Activated CD4-positive, alpha-beta T cell treated with anti-CD3 and anti-CD28 coated beads, Interleukin-2, amount 50 U/mL, for 48 hours (primary cell): ENCODE results near the gene ZSCAN25.
A peak's percentile ranks its signal among the peaks of the same experiment; 100 is the strongest.
"Not testable (repeated sequence)": the region's sequence is repeated elsewhere in the genome, so short reads cannot be mapped to it uniquely, and the experiment has no call there.

Experiments
- DNase-seq, 2 experiments: peaks; one replicate each; pipeline ENCODE4 v3.0.0-alpha.2; 2020

Gene ZSCAN25

DNA sequence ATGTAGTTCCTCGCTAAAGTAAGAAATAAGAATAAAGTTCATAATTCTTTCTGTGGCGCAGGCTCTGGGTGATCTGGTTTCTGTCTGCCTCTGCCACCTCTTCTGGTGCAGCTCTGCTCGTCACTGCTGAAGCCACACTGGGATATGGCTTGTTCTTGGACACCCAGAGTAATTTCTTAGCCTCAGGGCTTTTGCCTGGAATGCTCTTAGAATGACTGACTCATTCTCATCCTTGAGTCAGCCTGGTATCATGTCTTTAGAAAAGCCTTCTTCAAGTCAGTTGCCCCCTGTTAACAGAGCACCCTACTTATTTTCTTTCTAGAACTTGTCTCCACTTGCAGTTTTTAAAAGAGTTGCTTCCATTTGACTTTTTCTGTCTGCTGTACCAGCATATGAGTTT, 2.0 kb downstream of the ZSCAN25 start:
- DNase-seq: no peak

DNA sequence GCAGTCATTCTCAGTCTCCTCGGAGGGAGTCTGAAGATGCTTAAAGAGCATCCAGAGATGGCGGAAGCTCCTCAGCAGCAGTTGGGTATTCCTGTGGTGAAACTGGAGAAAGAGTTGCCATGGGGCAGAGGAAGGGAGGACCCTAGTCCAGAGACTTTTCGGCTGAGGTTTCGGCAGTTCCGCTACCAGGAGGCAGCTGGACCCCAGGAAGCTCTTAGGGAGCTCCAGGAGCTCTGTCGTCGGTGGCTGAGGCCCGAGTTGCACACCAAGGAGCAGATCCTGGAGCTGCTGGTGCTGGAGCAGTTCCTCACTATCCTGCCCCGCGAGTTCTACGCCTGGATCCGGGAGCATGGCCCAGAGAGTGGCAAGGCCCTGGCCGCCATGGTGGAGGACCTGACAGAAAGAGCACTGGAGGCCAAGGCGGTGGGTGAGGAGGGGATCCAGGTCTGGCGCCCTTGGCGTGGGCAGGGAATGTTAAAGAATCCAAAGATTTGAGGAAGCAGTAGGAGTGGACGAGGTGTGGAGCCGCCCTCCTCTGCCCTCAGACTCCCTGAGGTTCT, 2.9 kb downstream of the ZSCAN25 start:
- no peak for DNase-seq

DNA sequence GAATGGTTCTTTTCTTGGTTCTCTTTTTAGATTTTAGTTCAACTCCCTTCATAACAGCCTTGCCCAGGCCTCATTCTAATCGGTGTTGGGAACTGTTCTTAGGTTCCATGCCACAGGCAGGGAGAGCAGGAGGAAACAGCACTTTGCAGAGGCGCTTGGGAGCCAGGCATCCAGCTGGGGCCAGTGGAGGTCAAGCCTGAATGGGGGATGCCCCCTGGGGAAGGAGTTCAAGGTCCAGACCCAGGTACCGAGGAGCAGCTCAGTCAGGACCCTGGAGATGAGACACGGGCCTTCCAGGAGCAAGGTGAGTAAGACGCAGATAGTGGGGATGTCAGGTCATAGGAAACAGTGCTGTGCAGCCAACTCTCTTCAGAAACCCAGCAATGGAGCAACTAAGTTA, 4.5 kb downstream of the ZSCAN25 start:
- DNase-seq: no peak

DNA sequence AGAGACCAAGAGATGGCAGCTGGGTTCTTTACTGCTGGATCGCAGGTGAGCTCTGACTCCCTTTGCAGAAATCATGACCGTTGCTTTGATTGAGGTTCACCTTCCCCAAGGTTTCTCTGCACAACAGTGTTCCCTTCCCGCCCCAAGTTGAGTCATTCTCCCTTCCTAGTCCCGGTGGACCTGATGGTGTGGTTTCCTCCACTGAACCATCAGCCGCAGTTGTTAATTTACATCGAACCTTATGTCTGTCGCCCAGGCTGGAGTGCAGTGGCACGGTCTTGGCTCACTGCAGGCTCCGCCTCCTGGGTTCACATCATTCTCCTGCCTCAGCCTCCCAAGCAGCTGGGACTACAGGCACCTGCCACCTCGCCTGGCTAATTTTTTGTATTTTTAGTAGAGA, 5.8 kb downstream of the ZSCAN25 start:
- DNase-seq: peak in 1 of 2 experiments; percentile 41

DNA sequence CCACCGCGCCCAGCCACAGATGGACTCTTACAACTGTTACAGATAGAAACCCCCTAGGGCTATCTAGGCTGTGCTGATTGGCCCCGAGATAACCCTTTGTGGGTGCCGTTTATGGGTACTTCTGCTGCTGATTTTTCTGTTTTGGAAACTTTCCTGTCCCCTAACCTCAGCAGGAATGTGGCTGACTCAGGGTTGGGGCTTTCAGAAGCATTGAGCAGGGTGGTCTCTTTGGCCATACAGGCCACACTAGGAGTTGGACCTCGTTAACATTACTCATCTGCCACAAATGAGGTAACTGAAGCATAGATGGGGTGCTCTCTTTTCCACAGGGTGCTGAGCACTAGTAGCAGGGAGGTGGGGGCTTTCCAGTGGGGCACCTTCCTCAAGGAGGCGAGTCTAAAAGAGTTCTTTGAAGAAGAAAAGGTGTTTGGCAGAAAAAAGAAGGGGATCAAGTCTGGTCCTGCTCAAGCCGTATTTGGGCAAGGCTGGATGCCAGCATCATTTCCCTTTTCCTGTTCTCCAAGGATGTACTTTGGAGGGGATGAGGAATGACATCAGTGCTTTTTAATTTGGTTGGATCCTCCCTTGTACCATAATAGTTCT, 6.4 kb downstream of the ZSCAN25 start:
- DNase-seq: peak; percentile 43 to 51

DNA sequence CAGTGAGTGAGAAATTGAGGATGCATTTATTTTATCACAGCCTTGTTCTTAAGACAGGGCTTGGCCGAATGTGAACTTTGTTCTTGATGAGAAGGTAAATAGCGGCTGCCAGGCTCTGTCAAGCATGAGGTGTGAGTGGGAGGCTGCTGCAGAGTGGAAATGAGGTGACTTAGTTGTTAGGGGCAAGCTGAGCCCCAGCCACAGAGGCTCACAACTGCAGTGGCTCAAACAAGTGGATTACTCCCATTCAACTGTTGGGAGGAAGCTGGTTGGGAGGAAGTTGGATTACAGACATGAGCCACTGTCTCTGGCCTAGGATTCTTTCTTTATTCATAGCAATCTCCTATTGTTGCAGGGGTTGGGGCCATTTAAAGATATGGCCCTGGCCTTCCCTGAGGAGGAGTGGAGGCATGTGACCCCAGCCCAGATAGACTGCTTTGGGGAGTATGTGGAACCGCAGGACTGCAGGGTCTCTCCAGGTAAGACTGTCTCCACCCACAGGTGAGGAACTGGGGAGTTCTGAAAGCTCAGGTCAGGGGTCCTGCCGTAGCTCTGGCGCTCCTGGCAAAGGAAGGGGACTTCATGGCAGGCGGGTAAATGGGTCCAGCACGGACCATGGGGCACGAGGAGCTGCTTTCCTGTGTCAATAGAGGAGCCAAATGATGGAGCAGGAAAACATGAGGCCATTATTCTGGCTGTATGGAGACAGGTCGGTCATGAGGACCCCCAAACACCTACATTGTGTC, 7.1 kb downstream of the ZSCAN25 start:
- peak; percentile 41 to 60 for DNase-seq

DNA sequence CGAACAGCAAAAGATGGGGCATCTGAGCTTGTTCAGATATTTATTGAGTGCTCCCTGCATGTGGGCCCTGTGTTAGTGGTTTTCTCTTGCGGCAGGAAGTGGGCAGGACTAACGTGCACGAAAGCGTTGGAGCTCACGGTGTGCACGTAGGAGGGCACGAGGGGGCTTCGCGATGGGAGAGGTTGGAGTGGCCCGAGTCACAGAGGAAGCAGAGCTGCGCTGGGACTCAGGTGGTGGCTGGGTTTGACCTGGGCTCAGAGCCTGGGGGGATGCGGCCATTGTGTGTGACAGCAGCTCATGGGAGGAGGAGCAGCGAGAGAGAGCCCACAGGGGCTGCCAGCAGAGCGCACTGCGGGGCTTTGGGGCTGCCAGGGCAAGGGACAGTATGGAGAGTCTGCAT, 7.7 kb downstream of the ZSCAN25 start:
- peak; percentile 75 to 77 for DNase-seq

DNA sequence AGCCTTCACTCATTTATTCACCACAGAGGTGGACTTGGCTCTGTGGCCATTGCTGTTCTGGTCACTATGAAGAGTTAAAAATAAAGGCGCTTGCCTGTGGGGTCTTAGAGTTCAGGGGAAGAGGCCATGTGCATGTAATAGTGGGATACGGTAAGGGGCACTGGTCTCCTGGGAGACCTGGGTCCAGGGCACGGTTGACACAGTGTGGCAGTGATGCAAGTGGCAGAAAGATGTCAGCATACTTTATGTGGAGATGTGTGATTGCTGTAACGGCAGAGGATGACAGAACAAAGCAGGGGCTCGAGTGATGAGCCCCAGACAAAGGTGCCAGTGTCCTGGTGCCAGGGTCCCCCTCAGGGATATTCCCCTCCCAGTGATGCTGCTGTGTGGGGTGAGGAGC, 8.6 kb downstream of the ZSCAN25 start:
- DNase-seq: no peak

DNA sequence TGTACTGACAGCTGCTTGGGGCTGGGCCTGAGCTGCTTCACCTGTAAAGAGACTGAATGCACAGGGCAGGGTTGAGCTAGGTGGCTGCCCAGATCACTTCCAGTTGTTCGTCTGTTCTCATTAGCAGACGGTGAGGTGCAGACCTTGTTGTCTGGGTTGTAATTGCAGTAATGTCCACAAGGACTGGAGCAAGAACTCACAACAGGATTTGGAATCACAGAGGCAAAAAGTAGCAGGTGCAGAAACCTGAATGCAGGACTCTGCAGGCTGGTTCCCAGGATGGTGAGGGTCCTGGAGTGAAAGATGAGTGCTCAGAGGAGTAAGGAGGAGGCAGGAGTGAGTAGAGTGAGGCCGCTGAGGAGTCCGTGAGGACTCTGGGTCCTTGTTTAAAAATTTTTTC, 9.2 kb downstream of the ZSCAN25 start:
- DNase-seq: no peak

DNA sequence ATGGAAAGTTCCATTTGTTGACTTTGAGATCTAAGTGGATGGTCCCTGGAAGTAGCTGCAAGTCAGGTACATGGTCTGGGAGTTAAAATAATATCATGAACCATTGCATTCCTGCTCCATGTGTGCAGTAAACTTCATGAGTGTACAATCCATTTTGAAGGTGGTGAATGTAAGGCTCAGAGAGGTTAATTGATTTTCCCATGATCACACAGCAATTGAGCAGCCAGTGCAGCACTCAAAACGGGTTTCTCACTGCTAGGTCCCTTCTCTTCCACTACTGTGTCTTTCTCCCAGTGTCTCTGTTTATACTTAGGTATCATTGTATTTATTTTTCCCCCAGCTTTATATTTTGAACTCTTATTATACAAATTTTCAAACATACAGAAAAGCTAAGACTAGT, 9.9 kb downstream of the ZSCAN25 start:
- no peak for DNase-seq

DNA sequence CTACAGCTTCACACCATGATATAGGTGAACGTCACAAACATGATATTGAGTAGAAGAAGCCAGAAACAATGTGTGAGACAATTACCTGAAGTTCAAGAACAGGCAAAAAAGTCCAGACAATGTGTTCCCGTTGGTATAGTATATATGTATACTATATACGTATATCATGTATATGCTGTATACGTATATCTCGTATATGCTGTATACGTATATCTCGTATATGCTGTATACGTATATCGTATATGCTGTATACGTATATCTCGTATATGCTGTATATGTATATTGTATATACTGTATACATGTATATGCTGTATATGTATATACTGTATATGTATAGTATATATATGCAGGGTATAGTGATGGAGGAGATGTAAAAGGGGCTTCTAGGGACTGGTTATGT, 10.8 kb downstream of the ZSCAN25 start:
- DNase-seq: no peak

DNA sequence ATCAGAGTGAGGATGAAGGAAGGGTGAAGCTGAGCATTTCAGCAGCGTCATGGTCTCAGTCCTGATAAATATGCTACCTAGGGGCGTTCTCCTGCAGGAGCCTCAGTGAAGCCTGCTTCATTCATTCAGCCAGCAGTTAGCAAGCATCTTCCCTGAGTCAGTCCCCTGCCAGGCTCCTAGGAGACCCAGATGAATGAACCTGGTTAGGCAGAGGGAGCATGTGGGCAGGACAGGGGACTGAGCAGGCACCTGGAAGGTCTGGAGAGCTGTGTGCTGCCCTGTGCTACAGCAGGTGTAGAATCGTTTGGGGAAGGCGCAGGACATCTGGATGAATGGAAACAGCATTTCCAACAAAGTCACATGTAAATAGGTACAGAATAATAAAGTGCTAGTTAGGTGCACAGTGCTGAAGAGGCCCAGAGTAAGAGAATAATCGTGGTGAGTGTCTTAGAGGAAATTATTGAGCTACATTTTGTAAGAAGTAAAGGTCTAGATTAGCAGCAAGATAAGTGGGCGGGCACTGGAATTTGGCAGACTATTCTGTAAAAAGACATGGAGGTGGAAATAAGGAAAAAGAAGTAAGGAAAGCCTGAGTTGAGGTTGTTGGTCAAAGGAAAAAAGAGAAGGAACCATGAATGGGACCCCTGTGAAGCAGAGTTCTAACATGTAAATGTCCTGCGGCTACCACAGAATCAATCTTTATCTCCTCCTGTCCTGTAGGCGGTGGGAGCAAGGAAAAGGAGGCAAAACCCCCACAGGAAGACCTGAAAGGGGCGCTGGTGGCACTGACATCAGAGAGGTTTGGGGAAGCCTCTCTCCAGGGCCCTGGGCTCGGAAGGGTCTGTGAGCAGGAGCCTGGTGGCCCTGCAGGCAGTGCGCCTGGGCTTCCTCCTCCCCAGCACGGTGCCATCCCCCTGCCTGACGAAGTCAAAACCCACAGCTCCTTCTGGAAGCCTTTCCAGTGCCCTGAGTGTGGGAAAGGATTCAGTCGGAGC, 12.0 kb downstream of the ZSCAN25 start:
- DNase-seq: no peak

DNA sequence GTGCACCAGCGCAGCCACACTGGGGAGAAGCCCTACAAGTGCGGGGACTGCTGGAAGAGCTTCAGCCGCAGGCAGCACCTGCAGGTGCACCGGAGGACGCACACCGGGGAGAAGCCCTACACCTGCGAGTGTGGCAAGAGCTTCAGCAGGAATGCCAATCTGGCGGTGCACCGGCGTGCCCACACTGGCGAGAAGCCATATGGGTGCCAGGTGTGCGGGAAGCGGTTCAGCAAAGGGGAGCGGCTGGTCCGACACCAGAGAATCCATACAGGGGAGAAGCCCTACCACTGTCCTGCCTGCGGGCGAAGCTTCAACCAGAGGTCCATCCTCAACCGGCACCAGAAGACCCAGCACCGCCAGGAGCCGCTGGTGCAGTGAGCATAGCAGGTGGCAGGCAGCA, 12.9 kb downstream of the ZSCAN25 start:
- DNase-seq: no peak

DNA sequence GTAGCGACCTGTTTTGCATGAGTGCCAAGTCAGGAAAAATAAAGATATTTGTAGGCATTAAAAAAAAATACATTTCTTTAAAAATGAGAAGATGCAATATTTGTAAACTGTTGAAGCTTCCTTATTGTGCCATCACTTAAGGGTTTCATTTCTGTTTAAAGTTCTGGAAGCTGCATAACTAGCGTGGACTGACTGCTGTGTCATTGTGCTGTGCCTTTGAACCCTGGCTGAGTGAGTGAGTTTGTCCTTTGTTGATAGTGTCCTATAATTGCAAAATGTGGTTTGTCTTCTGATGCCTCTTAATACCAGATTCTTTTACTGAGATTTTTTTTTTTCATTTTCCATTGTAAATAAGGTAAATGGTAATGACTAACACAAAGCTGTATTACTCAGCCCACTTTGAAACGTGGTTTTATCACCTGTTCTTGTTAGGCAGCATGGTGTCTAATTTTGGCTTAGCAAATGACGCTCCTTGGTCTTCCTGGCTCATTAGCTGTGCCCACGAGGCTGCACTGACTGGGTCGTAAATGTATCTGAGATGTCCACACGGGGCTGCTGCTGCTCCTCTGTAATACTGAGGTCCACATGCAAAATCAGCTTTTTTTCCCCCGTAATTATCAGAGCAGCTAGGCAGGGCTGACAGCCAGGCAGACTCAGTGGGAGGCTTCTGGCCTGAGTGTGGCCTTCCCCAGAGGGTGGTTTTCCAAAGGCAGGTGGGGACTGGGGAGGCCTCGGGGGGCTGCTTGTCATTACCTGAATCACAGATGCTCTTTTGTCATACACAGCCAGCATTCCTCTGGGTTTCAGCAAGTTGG, 14.8 kb downstream of the ZSCAN25 start:
- peak; percentile 41 to 52 for DNase-seq

DNA sequence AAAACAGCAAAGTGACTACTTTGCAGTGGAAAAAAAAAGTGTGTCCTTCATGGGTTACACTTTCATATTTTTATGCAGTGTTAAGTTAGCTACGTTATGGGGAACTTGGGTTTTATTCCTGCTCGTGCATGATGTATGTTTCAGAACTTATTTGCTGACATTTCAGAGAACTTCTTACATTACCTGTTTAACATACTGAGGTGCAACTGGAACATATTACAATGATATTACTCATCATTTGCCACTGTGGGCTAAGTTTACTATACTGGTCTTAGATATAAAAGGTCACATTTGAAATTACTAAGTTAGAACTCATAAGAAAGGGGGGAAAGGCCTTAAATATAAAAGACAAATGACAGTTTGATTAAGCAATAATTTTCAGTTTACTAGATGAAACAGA, 20.7 kb downstream of the ZSCAN25 start:
- not testable (repeated sequence) for DNase-seq

DNA sequence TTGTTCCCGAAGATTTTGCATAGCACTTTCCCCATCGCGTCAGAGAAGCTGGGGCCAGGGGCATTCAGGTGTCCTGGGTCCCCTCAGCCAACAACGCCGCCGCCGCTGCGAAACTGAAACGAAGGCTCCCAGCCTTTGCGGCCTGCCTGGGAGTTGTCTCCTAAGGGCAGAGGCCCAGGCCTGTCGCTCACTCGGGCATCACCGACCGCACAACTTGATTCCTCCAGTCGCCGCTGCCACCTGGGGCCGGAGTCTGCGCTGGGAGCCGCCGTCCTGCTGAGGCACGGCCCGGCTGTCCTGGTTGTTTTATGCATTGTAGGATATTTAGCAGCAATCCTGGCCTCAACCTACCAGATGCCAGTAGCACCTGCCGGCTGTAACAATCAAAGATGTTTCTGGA, 22.0 kb downstream of the ZSCAN25 start:
- DNase-seq: no peak

DNA sequence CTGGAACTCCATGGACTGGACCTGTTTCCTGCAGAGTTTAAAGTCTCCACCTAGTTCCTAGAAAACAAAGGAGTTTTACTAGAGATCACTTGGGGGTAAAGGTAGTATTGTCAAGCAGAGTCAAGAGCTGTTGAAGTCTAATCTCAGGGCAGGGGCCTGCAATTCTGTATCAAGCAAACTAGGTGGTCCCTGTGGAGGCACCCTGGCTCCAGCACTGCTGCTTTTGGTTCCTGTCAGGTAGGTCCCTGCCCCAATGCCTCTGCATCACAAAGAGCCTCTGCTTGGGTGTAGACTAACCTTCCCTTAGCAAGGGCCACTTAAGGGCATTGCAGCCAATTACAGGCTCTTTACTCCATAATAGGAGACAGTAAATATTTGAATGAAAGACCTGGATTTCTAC, 22.5 kb downstream of the ZSCAN25 start:
- DNase-seq: no peak

DNA sequence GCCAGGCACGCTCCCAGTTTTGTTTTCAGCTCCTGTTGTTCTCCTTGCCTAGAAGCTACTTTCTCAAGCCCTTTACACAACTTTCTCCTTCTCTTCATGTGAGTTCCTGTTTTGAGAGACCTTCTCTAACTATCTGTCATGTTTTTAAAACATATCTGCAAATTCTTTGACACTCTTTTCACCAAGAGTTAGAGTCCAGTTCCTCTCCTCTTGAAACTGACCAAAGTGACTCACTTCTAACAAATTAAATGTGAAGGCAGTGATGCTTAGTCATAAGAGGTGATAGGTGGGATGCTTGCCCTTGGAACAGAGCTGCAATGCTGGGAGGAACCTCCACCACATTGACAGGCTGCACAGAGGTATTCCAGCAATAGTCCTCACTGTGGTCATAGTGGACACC, 25.3 kb downstream of the ZSCAN25 start:
- DNase-seq: no peak

DNA sequence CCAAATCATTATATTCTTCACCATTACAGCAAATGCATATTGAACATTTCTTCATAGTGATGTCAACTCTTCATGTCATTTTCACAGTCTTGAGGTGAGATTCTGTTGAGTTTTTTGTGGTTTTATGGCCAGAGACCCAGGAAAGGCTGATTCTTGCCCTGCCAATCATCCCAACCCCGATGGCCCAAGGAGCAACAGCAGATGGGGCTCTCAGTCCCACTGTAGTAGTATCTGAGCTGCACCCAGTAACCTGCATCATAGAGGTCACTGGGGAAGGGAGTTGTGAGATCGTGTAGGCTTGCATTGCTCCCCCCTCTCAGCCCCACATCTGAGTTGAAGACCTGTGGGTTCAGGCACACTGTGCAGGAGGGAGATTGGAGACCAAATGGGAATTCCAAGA, 26.7 kb downstream of the ZSCAN25 start:
- DNase-seq: no peak

DNA sequence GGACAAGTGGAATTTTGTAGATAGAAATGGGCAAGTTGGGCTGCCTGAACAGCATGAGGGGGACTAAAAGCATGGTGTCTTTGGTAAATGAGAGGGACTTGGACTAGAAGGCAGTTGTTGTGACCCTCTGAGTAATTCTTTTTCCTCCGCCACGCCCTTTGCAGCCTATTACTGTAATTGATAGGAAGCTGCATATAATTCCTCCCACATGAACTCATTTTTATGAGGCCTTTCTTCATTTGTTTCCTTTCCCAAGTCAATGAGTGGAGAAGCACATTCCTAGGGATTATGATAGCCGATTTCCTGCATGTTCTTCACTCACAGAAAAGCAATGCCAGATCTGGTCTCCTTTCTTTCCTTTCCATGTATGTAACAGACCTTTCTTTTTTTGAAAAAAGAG, 27.7 kb downstream of the ZSCAN25 start:
- DNase-seq: no peak

DNA sequence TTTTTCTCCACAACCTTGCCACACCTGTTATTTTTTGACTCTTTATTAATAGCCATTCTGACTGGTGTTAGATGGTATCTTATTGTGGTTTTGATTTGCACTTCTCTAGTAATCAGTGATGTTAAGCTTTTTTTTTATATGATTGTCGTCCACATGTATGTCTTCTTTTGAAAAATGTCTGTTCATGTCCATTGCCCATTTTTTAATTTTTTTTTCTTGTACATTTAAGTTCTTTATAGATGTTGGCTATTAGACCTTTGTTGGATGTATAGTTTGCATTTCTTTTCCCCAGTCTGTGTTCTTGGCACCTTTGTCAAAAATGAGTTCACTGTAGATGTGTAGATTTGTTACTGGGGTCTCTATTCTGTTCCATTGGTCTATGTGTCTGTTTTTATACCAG, 28.8 kb downstream of the ZSCAN25 start:
- no peak for DNase-seq

DNA sequence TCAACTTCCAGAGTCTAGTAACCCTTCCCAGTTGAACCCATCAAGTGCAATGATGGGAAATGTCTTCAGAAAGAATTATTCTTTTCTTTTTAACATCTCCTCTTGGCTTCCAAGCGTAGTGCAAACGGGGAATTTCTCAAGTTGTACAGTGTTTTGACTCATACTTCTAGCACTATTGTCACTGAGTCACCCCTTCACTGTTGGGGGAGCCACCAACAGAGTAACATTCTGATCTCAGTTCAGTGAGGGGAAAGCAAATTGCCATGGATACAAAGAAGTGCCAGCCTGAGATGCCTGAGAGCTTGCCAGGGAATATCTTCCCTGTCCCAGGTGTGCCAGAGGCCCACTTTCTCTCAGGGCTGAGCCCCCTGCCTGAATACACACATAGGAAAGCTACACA, 32.1 kb downstream of the ZSCAN25 start:
- no peak for DNase-seq
